K562 treated with DMSO at 1 percent for 12 hours (cell line): ENCODE measurements around the gene MEOX2. TPM values are rescaled to one million over a fixed set of nuclear protein-coding genes. Genes with fewer than 3 reads are reported as not detected.

Experiments used
- total RNA-seq: library from RNA; unstranded; fragments of 300-600 nt; gene quantifications from 2 replicates; pipeline ENCODE4 v1.2.3, GENCODE V29; 2022; ENCODE audit not compliant: insufficient read depth

Gene MEOX2
- not detected in 2 replicates for total RNA-seq

DNA sequence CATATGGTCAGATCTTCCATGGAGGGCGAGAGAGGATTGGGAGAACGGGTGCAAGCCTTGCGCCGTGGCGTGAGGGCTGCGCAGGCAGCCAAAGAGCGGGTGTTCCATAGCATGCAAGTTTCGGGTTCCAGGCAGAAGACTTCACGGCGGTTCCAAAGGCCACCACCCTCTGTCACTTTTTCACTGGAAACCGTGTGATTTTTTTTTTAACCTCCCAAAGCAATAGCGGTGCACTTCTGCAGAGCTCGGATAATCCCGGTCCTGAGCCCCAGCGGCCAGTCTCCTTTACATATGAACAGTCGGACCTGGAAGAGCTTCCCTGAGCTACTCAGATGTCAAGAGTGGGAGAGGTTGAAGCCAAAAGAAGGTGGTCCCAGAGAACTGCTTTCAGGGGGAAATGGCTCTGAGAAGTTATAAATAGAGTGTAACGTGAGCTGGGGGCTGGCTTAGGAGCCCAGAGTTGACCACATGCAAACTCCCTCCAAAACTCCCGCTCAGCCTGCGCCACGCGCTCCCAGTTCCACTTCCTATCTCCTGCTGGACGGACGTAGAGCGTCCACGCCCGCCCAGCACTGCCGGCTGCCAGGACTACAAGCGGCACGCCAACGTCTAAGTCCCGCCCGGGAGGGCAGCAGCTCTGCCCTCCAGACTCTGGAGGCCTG lies at the start of gene MEOX2:
TSS of gene MEOX2 (minus strand) at position 389 of the 662 bp plus-strand sequence. CDS start at position 108, 281 bp downstream.

DNA sequence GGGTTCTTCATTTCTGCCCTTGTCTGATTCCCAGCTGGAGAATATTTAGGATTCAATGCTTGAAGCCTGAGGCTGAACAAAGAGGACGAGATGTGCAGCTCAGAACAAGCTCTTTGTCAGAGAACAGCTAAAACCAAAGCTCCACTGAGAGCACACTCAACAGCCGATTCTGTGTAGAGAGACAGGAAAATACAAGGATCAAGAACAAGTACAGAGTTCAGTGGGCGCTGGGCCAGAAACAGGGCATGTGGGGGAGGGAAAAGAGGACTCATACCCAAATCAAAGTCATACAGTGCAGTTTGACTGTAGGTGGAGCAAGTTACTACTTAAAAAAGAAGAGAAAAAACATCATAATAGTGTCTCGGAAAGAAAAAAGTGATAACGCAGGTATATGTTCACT lies 124.6 kb downstream of the MEOX2 start, which contains the start of gene AGMO:
TSS of gene AGMO (minus strand) at position 181 of the 400 bp plus-strand sequence.

Other genes with a start within 250 kb of the MEOX2 start
- gene AGMO, start 124.7 kb downstream of the MEOX2 start, total RNA-seq: not detected in 2 replicates